ENCODE measurements around the gene NSD1.

GRCh38 chr5:177346820-177347219 is 213.2 kb downstream of the NSD1 start:
- TF ChIP-seq CTCF (IDR thresholded peaks at IDR 0.05; ENCODE audit: poor library complexity): no peak
- no peak for TF ChIP-seq EZH2 (IDR thresholded peaks at IDR 0.05; ENCODE audit: borderline replicate concordance)
